ENCODE measurements around the gene AGK. TPM values are rescaled to one million over a fixed set of nuclear protein-coding genes. Genes with fewer than 3 reads are reported as not detected.
"Not testable (repeated sequence)": the region's sequence is repeated elsewhere in the genome, so short reads cannot be mapped to it uniquely, and the experiment has no call there.

AGK gene
- total RNA-seq, 1 donor from 2014 or later = 19.8 TPM

- intact Hi-C loops (cut with DNase I) = no loop called here
- H3K27ac ChIP-seq = no peak overlapping the region
Observed at GRCh38 chr7:141577043-141577839, 26.0 kb downstream of the AGK start.

GRCh38 chr7:141579953-141580352 lies 28.7 kb downstream of the AGK start:
- H3K4me3 ChIP-seq; ATAC-seq; DNase-seq; H3K9me3 ChIP-seq; H3K36me3 ChIP-seq; intact Hi-C loops (cut with DNase I); H3K27me3 ChIP-seq (ENCODE audit: low read depth); H3K4me1 ChIP-seq; H3K27ac ChIP-seq: not testable (repeated sequence)

More at GRCh38 chr7:141577043-141577839, 26.0 kb downstream of the AGK start:
- no peak overlapping the region for H3K4me3 ChIP-seq
- no peaks in the 10 kb centered on the region for H3K27me3 ChIP-seq (ENCODE audit: low read depth)
- no peaks in the 10 kb centered on the region for H3K36me3 ChIP-seq
- ATAC-seq (no peak), DNase-seq (no peak)
- no peak for TF ChIP-seq CTCF (IDR thresholded peaks at IDR 0.05)
- no peaks in the 10 kb centered on the region for H3K9me3 ChIP-seq
- H3K4me1 ChIP-seq = no peaks in the 10 kb centered on the region

GRCh38 chr7:141582063-141582462 lies 30.9 kb downstream of the AGK start:
- H3K9me3 ChIP-seq; H3K27ac ChIP-seq; H3K27me3 ChIP-seq (ENCODE audit: low read depth); H3K4me1 ChIP-seq; H3K4me3 ChIP-seq; intact Hi-C loops (cut with DNase I); H3K36me3 ChIP-seq; ATAC-seq; DNase-seq: not testable (repeated sequence)

GRCh38 chr7:141584935-141585334 lies 33.7 kb downstream of the AGK start:
- DNase-seq (no peak), ATAC-seq (no peak)
- intact Hi-C loops (cut with DNase I) = no loop called here
- Histone ChIP-seq H3K27me3 (ENCODE audit: low read depth) (no peaks in the 10 kb centered on the region), H3K9me3 (no peaks in the 10 kb centered on the region), H3K4me3 (no peak overlapping the region), H3K27ac (no peak overlapping the region), H3K36me3 (no peaks in the 10 kb centered on the region), H3K4me1 (no peaks in the 10 kb centered on the region)
- no peak for TF ChIP-seq CTCF (IDR thresholded peaks at IDR 0.05)

- intact Hi-C loops (cut with DNase I) = no loop called here
- ATAC-seq = peak; percentile 71 to 78
- H3K27ac ChIP-seq = no peak overlapping the region
Observed at GRCh38 chr7:141585592-141586510, 34.6 kb downstream of the AGK start.

More at GRCh38 chr7:141585592-141586510, 34.6 kb downstream of the AGK start:
- H3K4me3 ChIP-seq = no peak overlapping the region
- DNase-seq = no peak
- H3K27me3 ChIP-seq (ENCODE audit: low read depth) = no peaks in the 10 kb centered on the region
- TF ChIP-seq CTCF (IDR thresholded peaks at IDR 0.05) = no peak
- no peaks in the 10 kb centered on the region for H3K36me3 ChIP-seq
- H3K9me3 ChIP-seq = no peaks in the 10 kb centered on the region
- H3K4me1 ChIP-seq = no peaks in the 10 kb centered on the region
